IMR-90 (cell line): Measurements from ENCODE around the gene ZNF80. TPM values are rescaled to one million over a fixed set of nuclear protein-coding genes. Genes with fewer than 3 reads are reported as not detected.

Experiments used
- ATAC-seq: fragments of 200-7000 bp; cut with Tn5 transposase; 2 replicates; pipeline ENCODE4 v1.9.1; 2020; ENCODE audit warnings: low read depth, mild to moderate bottlenecking, moderate library complexity
- BruUV-seq: library from RNA; stranded (reverse); fragments of 400-500 nt; replicated peaks from 2 replicates; lab custom pipeline; 2021; lab: Mats Ljungman, UMichigan
- CTCF ChIA-PET: fragments of 300-600 bp; formaldehyde crosslinking; extraction: SDS; loops from one replicate; lab custom pipeline; 2021; ENCODE audit warnings: antibody characterized with exemption; lab: Yijun Ruan, JAX
- POLR2A ChIA-PET: fragments of 300-600 bp; sonication (Branson Sonifier 250); formaldehyde crosslinking; loops from one replicate; lab custom pipeline; 2022; ENCODE audit warnings: antibody characterized with exemption; ENCODE audit not compliant: unreplicated experiment; lab: Charles Lee
- DNase-seq: peaks from one replicate; pipeline ENCODE4 v3.0.0; 2013
- H2AFZ ChIP-seq: replicated peaks from 2 replicates; pipeline ENCODE3; 2013; ENCODE audit warnings: low read length, mild to moderate bottlenecking; ENCODE audit not compliant: poor library complexity
- H2AK5ac ChIP-seq: 2 replicates; pipeline ENCODE4 v1.6.1; 2013; ENCODE audit warnings: low read depth, low read length, inconsistent platforms
- H2AK9ac ChIP-seq: replicated peaks from 2 replicates; pipeline ENCODE3; 2013; ENCODE audit warnings: mild to moderate bottlenecking, low read depth, low read length, moderate library complexity; ENCODE audit not compliant: poor library complexity
- H2BK120ac ChIP-seq: 2 replicates; pipeline ENCODE4 v1.6.1; 2013; ENCODE audit warnings: low read depth, low read length, inconsistent platforms
- H2BK15ac ChIP-seq: 3 replicates; pipeline ENCODE4 v1.6.1; 2013; ENCODE audit warnings: low read depth, low read length, inconsistent platforms
- H2BK20ac ChIP-seq: 2 replicates; pipeline ENCODE4 v1.6.1; 2013; ENCODE audit warnings: low read depth, mild to moderate bottlenecking, inconsistent platforms, low read length, moderate library complexity
- H2BK5ac ChIP-seq: 2 replicates; pipeline ENCODE4 v1.6.1; 2013; ENCODE audit warnings: mild to moderate bottlenecking, low read depth, low read length, inconsistent platforms; ENCODE audit not compliant: poor library complexity, severe bottlenecking
- H3K14ac ChIP-seq: replicated peaks from 2 replicates; pipeline ENCODE4 v1.6.1; 2013; ENCODE audit warnings: low read depth, low read length, inconsistent platforms
- H3K18ac ChIP-seq: 2 replicates; pipeline ENCODE4 v1.6.1; 2013; ENCODE audit warnings: low read depth, low read length, control low read depth
- H3K23ac ChIP-seq: 2 replicates; pipeline ENCODE4 v1.6.1; 2013; ENCODE audit warnings: low read depth, low read length, inconsistent platforms
- H3K27ac ChIP-seq: 2 replicates; pipeline ENCODE4 v1.5.1; 2013; ENCODE audit warnings: mild to moderate bottlenecking, control low read depth, low read length; ENCODE audit not compliant: insufficient read depth
- H3K27me3 ChIP-seq: 2 replicates; pipeline ENCODE4 v1.6.1; 2013; ENCODE audit warnings: low read length; ENCODE audit not compliant: control insufficient read depth, insufficient read depth
- H3K36me3 ChIP-seq: 2 replicates; pipeline ENCODE4 v1.6.1; 2013; ENCODE audit warnings: low read length, mixed read lengths; ENCODE audit not compliant: control insufficient read depth, insufficient read depth
- H3K4ac ChIP-seq: 2 replicates; pipeline ENCODE4 v1.6.1; 2013; ENCODE audit warnings: low read depth, low read length, inconsistent platforms
- H3K4me1 ChIP-seq: 2 replicates; pipeline ENCODE4 v1.6.1; 2013; ENCODE audit warnings: low read length, mixed read lengths; ENCODE audit not compliant: control insufficient read depth, insufficient read depth
- H3K4me2 ChIP-seq: 2 replicates; pipeline ENCODE4 v1.6.1; 2013; ENCODE audit warnings: low read depth, mild to moderate bottlenecking, control low read depth, low read length, moderate library complexity
- H3K4me3 ChIP-seq: 2 replicates; pipeline ENCODE4 v1.5.1; 2013; ENCODE audit warnings: low read depth, mild to moderate bottlenecking, control low read depth, low read length, moderate library complexity; ENCODE audit not compliant: insufficient read depth
- H3K56ac ChIP-seq: 2 replicates; pipeline ENCODE4 v1.6.1; 2013; ENCODE audit warnings: low read length, inconsistent platforms; ENCODE audit not compliant: insufficient read depth; ENCODE audit errors: extremely low read depth
- H3K79me1 ChIP-seq, 2 experiments: 2 replicates each; pipeline ENCODE4 v1.6.1; 2013; ENCODE audit warnings: low read length in 2 of 2, inconsistent platforms in 1 of 2, low read depth in 1 of 2
- H3K9ac ChIP-seq: 2 replicates; pipeline ENCODE4 v1.6.1; 2013; ENCODE audit warnings: low read depth, low read length, control low read depth
- H3K9me1 ChIP-seq: 2 replicates; pipeline ENCODE4 v1.6.1; 2013; ENCODE audit warnings: low read length, inconsistent platforms; ENCODE audit not compliant: insufficient read depth
- H3K9me3 ChIP-seq: 2 replicates; pipeline ENCODE4 v1.6.1; 2013; ENCODE audit warnings: low read length; ENCODE audit not compliant: control insufficient read depth, insufficient read depth
- H4K20me1 ChIP-seq: 2 replicates; pipeline ENCODE4 v1.6.1; 2013; ENCODE audit warnings: low read length, inconsistent platforms; ENCODE audit not compliant: insufficient read depth
- H4K5ac ChIP-seq: 2 replicates; pipeline ENCODE4 v1.6.1; 2013; ENCODE audit warnings: mild to moderate bottlenecking, low read depth, low read length, control low read depth
- H4K8ac ChIP-seq, 2 experiments: 2 replicates each; pipeline ENCODE4 v1.6.1; 2013; ENCODE audit warnings: low read depth in 2 of 2, low read length in 2 of 2, control low read depth in 1 of 2, inconsistent platforms in 1 of 2
- H4K91ac ChIP-seq: 2 replicates; pipeline ENCODE4 v1.6.1; 2013; ENCODE audit warnings: low read depth, low read length, inconsistent platforms; ENCODE audit not compliant: insufficient read depth
- BHLHE40 ChIP-seq: fragments of 150-350 bp; IDR thresholded peaks from 2 replicates; pipeline ENCODE4 v1.6.1; 2016; ENCODE audit warnings: mild to moderate bottlenecking, low read depth, low read length
- CEBPB ChIP-seq: IDR thresholded peaks from 2 replicates; pipeline ENCODE4 v1.6.1; 2012; ENCODE audit warnings: low read depth, low read length, improper control_type of control experiment
- CHD1 ChIP-seq: IDR thresholded peaks from 2 replicates; pipeline ENCODE4 v1.6.1; 2012; ENCODE audit warnings: low read depth, low read length, improper control_type of control experiment
- FOS ChIP-seq: fragments of 150-350 bp; IDR thresholded peaks from 2 replicates; pipeline ENCODE4 v1.6.1; 2016; ENCODE audit warnings: low read depth, low read length
- NFE2L2 ChIP-seq: fragments of 150-350 bp; IDR thresholded peaks from 2 replicates; pipeline ENCODE4 v1.6.1; 2016; ENCODE audit warnings: low read depth, mild to moderate bottlenecking, low read length
- RAD21 ChIP-seq: IDR thresholded peaks from 2 replicates; pipeline ENCODE4 v1.6.1; 2012; ENCODE audit warnings: low read length, improper control_type of control experiment
- RCOR1 ChIP-seq: IDR thresholded peaks from 2 replicates; pipeline ENCODE4 v1.6.1; 2012; ENCODE audit warnings: mild to moderate bottlenecking, low read length, improper control_type of control experiment; ENCODE audit not compliant: insufficient replicate concordance
- RFX5 ChIP-seq: IDR thresholded peaks from 2 replicates; pipeline ENCODE4 v1.8.0; 2012; ENCODE audit warnings: low read depth, mild to moderate bottlenecking, low read length, moderate library complexity
- WGBS, 2 experiments: methylation state at CpG; one replicate each; pipeline versions ENCODE4 v1.1.5 to v1.1.7; 2013; ENCODE audit warnings: missing lambda C conversion rate in 2 of 2; ENCODE audit not compliant: insufficient read length in 1 of 2; ENCODE audit errors: extremely low coverage in 2 of 2; 5-methylcytosine and 5-hydroxymethylcytosine counted together
- dilution Hi-C: fragments of 300-500 bp; cut with HindIII; formaldehyde crosslinking; loops from one replicate; pipeline ENCODE4 v1.14.3; 2018; ENCODE audit warnings: low sequenced_read_pairs; ENCODE audit not compliant: unreplicated experiment
- in situ Hi-C: fragments of 300-500 bp; cut with MboI; formaldehyde crosslinking; loops from 3 replicates; pipeline ENCODE4 v1.14.3; 2019; ENCODE audit warnings: low sequenced_read_pairs, inconsistent platforms, mixed read lengths
- intact Hi-C: fragments of 100-400 bp; cut with micrococcal nuclease; formaldehyde crosslinking; loops from 2 replicates; pipeline ENCODE4 v1.10.0; 2022
- polyA plus RNA-seq, 3 experiments: library from polyadenylated mRNA; depleted of rRNA; stranded (reverse); fragments of >200 nt; gene quantifications; 2 replicates each; pipeline ENCODE4 v1.2.3, GENCODE V29; 2012; ENCODE audit warnings: low replicate concordance in 1 of 3
- total RNA-seq: library from RNA; depleted of rRNA; stranded (reverse); fragments of >200 nt; gene quantifications from 2 replicates; pipeline ENCODE4 v1.2.3, GENCODE V29; 2012
- TF ChIP-seq, protein P1 (sequence below): conservative IDR thresholded peaks from 2 replicates; pipeline ENCODE4 v1.5.1; 2012; ENCODE audit warnings: mild to moderate bottlenecking, low read depth, low read length, improper control_type of control experiment
- TF ChIP-seq, protein P2 (sequence below): fragments of 150-350 bp; IDR thresholded peaks from 2 replicates; pipeline ENCODE4 v1.6.1; 2017; ENCODE audit warnings: mild to moderate bottlenecking, antibody characterized with exemption, low read length, low read depth

ZNF80 gene
- total and polyA plus RNA-seq, 2 of the 4 experiments (the other 2 are of a cell fraction): not detected

DNA sequence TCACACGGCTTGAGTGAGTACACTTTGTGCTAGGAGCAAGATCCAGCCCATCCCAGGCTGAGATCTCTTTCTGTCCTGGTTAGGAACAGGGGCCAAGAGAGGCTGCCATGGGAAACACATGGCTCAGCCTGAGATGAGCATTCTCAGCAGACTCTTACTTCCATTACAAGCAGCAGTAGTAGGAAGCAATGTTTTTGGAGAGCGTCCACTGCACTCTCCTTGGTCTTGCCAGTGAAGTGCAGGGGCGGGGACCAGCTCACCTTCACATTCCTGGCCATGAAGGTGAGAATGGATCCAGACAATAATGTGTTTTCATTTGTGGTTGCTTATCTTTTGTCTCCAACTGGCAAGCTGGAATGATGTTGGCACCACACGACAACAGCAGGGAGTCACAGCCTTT is 24.7 kb downstream of the ZNF80 start:
- in situ Hi-C loops: no loop called here
- Histone ChIP-seq H2BK120ac (no peak overlapping the region), H3K4me3 (no peak overlapping the region), H3K4me2 (no peak overlapping the region), H4K8ac (no peak overlapping the region), H3K18ac (no peak overlapping the region), H3K27ac (no peak overlapping the region), H3K56ac (no peak overlapping the region), H3K23ac (no peak overlapping the region), H3K4ac (no peak overlapping the region), H2AFZ (no peak overlapping the region), H3K9ac (no peak overlapping the region), H2BK15ac (no peak overlapping the region), H4K5ac (no peak overlapping the region), H3K36me3 (no peaks in the 10 kb centered on the region), H3K27me3 (peaks cover 10% of the 10 kb centered on the region), H3K14ac (no peak overlapping the region), H2AK9ac (no peak overlapping the region), H3K79me1 (no peaks in the 10 kb centered on the region), H3K9me3 (no peaks in the 10 kb centered on the region), H2AK5ac (no peak overlapping the region; the same call in 1 of the 2 replicates), H4K20me1 (no peaks in the 10 kb centered on the region), H3K4me1 (no peaks in the 10 kb centered on the region), H2BK20ac (no peak overlapping the region), H2BK5ac (no peak overlapping the region), H3K9me1 (no peaks in the 10 kb centered on the region), H4K91ac (no peak overlapping the region)
- CTCF ChIA-PET: interaction anchor here (1.0 kb wide), 1 partner anchor 10 kb away, joined by 4 read pairs; no protein-coding TSS in a partner anchor
- POLR2A ChIA-PET: no interaction called here
- BruUV-seq: no TSS peak
- DNase-seq (no peak), ATAC-seq (no peak)
- dilution Hi-C loops: no loop called here
- intact Hi-C loops: no loop called here
- no CpG with 5 or more reads among the region's 4 CpGs for WGBS, 2 experiments
- TF ChIP-seq, protein P1, sequence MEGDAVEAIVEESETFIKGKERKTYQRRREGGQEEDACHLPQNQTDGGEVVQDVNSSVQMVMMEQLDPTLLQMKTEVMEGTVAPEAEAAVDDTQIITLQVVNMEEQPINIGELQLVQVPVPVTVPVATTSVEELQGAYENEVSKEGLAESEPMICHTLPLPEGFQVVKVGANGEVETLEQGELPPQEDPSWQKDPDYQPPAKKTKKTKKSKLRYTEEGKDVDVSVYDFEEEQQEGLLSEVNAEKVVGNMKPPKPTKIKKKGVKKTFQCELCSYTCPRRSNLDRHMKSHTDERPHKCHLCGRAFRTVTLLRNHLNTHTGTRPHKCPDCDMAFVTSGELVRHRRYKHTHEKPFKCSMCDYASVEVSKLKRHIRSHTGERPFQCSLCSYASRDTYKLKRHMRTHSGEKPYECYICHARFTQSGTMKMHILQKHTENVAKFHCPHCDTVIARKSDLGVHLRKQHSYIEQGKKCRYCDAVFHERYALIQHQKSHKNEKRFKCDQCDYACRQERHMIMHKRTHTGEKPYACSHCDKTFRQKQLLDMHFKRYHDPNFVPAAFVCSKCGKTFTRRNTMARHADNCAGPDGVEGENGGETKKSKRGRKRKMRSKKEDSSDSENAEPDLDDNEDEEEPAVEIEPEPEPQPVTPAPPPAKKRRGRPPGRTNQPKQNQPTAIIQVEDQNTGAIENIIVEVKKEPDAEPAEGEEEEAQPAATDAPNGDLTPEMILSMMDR: no peak
- TF ChIP-seq BHLHE40 (no peak), FOS (no peak), CEBPB (no peak), RAD21 (no peak), CHD1 (no peak), RFX5 (no peak), RCOR1 (no peak), NFE2L2 (no peak)
- TF ChIP-seq, protein P2, sequence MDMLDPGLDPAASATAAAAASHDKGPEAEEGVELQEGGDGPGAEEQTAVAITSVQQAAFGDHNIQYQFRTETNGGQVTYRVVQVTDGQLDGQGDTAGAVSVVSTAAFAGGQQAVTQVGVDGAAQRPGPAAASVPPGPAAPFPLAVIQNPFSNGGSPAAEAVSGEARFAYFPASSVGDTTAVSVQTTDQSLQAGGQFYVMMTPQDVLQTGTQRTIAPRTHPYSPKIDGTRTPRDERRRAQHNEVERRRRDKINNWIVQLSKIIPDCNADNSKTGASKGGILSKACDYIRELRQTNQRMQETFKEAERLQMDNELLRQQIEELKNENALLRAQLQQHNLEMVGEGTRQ: no peak
